HG03342 (cell line): Measurements from ENCODE around the gene LRRC3.
"Not testable (repeated sequence)": the region's sequence is repeated elsewhere in the genome, so short reads cannot be mapped to it uniquely, and the experiment has no call there.

Experiments
- ATAC-seq: cut with Tn5 transposase; IDR thresholded peaks from one replicate; pipeline ENCODE4 v1.9.1; 2021; ENCODE audit warnings: mild to moderate bottlenecking, moderate library complexity; ENCODE audit not compliant: unreplicated experiment

Gene LRRC3, protein sequence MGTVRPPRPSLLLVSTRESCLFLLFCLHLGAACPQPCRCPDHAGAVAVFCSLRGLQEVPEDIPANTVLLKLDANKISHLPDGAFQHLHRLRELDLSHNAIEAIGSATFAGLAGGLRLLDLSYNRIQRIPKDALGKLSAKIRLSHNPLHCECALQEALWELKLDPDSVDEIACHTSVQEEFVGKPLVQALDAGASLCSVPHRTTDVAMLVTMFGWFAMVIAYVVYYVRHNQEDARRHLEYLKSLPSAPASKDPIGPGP

DNA sequence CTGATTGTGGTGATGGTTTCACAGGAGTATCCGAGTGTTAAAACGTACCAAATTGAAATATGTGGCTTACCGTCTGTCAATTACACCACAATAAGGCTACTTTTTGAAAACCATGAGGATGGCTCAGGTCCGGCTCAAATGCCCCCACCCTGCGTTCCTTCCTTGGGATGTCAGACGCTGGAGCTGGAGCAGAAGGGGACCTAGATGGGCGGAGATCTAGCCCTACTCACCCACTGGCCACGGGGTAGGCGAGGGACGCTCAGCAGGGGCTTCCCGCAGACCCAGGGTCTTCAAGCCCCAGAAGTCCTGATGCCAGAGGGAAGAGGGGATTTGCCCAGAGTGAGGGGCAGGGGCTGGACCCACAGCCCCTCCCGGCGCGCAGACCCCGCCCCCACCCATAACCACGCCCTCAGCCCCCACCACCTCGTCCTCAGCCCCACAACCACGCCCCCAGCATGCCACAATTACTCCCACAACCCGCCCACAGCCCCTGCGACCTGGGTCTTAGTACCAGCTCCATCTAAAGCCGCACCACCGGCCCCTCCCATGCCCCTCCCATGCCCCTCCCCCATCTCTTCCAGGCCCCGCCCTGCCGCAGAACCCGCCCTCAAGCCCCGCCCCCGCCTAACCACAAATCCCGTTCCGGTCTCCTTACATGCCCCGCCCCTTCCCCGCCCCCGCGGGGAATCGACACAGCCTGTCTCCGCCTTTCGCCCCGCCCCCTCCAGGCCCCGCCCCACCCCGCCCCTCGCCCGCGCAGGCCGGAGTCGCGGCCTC is at the start of gene LRRC3:
LRRC3 (plus strand) TSS at position 764 of the 777 bp plus-strand sequence. CDS start 1,135 bp downstream, outside the sequence.
- ATAC-seq = no peak

DNA sequence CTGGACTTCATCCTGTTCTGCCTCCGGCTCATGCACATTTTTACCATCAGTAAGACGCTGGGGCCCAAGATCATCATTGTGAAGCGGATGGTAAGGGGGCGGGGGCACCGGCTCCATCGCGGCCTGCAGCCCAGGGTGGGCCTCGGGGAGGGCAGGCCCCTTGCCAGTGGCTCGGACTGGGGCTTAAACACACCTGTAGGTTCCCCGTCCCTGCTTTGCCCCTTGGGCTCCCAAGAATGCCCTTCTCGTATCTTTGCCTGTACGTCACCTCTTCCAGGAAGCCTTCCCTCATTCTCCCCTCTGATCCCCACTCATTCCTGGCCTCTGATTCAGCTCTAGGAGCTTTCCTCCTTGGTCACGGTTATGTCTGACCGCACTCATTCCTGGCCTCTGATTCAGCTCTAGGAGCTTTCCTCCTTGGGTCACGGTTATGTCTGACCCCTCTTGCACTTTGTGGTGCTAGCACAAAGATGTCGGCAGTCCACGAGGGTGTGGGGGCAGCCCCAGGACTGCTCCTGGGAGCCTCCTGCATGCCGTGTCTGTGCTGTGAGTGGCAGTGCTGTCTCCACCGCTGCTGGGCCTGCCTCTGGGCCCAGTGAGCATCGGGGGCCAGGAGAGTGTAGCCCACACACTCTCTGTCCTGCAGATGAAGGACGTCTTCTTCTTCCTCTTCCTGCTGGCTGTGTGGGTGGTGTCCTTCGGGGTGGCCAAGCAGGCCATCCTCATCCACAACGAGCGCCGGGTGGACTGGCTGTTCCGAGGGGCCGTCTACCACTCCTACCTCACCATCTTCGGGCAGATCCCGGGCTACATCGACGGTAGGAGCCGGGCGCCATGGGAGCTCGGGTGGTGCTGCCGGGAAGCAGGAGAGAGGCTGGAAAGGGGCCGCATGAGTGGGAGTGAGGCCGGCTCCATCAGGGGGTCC is 49.1 kb upstream of the LRRC3 start:
- ATAC-seq = no peak

DNA sequence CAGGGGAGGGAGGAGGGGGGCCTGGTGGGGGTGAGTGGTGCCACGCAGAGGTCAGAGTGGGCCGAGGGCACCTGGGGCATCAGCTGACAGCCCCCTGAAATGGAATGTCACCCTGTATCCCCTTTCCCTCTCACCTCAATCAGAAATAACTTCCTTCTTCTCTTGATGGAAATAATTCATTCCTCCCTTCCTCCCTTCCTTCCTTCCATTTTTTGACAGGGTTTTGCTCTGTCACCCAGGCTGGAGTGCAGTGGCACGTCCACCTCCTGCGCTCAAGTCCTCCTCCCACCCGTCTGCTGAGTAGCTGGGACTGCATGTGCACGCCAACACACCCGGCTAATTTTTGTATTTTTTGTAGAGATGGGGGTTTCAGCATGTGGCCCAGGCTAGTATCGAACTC is 48.4 kb upstream of the LRRC3 start:
- no peak for ATAC-seq

DNA sequence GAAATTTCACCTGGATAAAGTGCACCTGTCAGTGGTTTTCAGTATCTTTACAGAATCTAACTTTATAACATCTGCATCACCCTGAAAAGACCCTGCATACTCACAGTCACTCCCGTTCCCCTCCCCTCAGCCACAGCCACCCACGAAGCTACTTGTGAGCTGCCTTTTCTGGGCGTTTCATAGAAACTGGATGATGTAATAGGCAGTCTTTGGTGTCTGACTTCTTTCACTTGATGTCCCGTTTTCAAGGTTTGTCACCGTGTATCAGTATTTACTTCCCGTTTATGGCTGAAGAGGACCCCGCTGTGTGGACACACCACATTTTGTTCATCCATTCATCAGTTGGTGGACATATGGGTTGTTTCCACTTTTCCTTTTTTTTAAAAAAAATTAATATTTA is 47.8 kb upstream of the LRRC3 start:
- no peak for ATAC-seq

DNA sequence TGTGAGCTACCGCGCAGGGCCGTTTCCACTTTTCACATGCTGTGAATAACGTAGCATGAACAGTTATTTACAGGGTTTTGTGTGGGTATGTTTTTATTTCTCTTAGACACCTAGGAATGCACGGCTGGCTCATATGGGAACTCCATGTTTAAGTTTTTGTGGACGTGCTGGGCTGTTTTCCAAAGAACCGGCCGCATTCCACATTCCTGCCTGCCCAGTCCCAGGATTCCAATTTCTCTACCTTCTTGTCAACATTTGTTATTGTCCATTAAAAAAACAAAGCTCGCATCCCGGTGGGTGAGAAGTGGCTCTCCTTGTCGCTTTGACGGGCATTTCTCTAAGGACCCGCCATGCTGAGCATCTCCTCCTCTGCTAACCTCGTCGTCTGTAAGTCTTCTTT is 47.1 kb upstream of the LRRC3 start:
- ATAC-seq = no peak

DNA sequence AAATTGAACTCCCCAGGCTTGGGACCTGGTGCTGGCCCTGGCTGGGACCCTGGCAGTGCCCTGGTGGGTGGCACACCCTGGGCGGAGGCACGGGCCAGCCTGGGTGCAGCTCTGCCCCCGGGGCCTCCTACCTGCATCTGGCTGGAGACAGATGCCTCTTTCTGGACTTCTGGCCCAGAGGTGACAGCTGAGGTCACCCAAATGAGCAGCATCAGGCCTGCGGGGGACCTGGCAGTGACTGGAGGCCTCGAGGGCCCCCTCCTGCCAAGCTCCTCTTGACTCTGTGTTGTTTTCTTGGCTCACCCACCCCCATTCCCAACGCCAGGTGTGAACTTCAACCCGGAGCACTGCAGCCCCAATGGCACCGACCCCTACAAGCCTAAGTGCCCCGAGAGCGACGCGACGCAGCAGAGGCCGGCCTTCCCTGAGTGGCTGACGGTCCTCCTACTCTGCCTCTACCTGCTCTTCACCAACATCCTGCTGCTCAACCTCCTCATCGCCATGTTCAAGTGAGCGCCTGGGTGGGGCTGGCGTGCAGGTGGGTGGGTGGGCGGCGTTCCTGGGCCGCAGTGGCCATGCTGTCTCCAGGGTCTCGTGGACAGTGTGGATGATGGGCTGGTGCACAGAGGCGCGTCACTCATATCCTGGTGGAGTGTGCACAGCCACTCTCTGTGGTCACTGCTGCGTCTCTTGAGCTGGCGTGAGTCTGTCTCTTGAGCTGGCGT is 41.6 kb upstream of the LRRC3 start:
- no peak for ATAC-seq

DNA sequence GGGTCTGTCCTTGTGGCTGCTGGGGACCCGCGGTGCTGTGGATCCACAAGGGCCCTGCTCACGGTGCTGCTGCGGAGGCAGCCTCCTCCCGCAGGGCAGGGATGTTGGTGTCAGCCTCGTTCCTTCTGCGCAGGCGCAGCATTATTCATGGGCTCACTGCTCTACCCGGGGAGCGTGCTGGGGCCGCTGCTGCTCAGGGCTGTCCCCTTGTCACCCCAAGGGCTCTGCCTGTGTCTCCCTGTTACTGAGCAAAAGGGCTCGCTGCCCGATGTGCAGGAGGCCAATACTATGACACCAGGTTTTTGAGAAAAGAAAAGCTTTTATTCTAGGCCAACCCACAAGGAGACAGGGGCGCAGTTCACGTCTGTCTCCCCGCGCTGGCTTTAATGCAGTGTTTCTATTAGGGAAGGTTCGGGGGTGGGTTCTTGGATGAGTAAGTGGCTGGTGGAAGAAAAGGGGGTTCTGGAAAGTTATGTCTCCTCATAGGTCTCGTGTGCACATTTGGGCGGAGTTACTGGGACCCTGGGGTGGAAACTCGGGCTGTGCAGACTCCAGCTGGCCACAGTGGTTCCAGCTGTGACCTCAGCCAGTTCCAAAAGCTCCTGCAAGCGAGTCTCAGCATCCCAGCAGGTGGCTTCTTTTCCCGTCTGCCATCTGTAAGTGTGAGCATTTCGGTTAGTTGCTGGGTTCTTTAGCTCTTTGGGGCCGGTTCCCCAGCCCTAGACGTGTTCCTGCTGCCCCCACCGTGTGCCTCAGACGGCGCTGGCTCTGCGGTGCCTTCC is 40.8 kb upstream of the LRRC3 start:
- no peak for ATAC-seq

DNA sequence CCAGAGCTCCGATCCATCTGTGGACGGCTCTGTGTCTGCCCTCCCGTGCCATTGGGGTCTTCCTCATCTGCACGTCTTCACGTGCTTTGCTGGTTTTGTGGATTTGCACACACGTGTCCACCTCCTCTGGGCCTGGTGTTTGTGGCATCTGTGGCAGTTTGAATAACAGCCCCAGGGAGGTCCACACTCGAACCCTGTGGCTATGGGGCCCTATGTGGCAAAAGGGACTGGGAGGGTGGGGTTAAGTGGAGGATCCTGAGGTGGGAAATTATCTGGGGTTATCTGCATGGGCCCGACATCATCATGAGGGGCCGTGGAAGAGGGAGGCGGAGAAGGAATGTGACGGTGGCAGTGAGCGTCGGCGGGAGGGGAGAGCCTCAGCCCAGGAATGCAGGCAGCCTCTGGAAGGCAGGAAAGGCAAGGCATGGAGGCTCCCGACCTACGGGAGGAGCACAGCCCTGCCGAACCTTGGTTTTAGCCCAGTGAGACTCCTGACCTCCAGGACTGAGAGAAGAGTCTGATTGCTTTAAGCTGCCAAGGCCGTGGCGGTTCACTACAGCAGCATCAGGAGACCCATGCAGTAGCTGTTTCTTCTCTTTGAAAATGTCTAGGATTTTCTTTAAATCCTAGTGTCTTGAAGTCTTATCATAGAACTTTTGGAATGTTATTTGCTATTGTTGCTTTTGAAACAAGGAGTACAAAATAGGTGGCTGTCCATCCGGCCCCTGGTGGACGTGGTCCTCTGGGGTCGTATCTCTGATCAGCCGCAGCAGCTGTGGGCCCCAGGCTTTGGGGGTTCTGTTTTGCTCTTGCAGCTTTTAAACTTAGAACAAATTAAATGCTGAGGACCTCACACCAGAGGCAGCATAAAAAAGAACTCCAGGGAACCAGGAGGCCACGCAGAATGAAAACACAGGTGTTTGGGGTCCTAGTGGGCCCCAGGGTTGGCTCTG is 40.0 kb upstream of the LRRC3 start:
- ATAC-seq = no peak

DNA sequence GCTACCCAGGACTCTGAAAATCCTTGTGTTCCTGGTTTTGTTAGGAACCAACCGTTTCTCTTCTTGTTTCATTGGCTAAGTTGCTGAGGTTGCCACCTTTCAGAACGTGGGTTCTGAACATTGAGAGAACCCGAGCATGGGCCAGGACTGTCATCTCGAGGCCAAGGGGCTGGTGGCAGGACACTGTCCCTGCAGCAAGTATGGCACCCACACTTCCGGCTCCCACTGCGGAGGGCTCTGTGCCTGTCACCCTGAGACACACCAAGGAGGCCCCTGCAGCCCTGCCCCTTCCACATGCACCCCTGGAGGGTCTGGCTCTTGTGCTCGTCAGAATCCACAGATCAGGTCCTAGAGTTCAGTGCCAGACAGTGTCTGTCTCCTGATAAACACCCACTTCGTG is 39.1 kb upstream of the LRRC3 start:
- no peak for ATAC-seq

DNA sequence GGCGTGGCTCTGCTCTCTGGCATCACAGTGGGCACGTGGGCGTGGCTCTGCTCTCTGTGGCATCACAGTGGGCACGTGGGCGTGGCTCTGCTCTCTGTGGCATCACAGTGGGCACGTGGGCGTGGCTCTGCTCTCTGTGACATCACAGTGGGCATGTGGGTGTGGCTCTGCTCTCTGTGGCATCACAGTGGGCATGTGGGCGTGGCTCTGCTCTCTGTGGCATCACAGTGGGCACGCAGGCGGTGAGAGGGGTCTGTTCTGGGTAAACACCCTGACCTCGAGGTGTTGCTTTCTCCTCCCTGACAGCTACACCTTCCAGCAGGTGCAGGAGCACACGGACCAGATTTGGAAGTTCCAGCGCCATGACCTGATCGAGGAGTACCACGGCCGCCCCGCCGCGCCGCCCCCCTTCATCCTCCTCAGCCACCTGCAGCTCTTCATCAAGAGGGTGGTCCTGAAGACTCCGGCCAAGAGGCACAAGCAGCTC is 37.6 kb upstream of the LRRC3 start:
- ATAC-seq = not testable (repeated sequence)

DNA sequence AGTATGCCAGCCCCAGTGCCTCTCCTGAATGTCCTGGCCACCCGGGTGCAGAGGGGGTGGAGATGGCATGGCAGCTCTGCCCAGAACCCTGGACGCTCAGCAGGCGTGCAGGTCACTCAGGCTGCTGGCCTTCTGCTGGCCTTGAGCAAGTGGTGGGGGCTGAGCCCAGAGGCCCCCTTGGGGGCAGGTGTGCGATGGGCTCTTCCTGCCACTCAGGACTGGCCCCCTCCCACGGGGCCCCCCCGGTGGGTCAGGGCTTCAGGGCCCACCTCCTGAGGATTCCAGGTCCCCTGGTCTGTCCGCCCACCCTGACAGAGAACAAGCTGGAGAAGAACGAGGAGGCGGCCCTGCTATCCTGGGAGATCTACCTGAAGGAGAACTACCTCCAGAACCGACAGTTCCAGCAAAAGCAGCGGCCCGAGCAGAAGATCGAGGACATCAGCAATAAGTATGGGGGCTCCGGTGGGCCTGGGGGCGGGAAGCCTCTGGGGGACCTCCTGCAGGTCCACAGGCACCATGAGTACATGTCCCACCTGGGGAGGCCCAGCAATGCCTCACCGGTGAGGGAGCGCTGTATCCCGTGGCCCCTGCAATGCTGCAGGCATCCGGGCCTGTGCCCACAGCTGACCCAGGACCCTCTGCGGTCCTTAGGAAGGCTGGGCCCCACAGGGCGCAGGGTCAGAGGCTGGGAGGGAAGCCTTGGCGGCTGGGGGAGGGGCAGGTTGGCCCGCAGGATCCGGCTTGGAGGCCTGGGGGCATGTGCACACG is 37.0 kb upstream of the LRRC3 start:
- ATAC-seq = no peak

DNA sequence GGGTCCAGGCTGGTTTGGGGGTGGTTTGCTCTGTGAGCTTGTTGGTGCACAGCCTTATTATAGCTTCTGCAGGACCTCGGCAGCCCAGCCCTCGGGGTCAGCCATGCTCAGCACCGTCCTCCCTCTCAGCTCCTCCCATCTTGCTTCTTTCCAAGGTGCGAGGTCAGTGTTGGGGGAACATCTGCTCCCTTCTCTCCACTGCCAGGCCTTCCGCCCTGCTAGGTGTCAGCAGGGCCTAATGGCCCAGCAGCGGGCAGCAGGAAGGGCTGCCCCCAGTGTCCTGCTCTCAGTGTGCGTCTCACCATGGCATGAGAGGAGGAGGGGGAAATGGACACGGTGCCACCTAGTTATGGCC is 36.5 kb upstream of the LRRC3 start:
- ATAC-seq = no peak

DNA sequence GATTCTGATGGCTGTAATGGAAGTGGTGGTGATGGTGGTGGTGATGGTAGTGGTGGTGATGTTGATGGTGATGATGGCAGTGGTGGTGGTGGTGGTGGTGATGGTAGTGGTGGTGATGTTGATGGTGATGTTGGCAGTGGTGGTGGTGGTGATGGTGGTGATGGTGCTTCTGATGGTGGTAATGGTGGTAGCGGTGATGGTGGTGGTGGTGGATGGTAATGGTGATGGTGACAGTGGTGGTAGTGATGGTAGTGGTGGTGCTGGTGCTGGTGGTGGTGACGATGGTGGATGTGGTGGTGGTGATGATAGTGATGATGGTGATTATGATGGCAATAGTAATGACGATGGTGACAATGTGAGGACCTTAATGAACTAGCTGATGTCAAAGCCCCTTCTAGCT is 35.6 kb upstream of the LRRC3 start:
- ATAC-seq = no peak

DNA sequence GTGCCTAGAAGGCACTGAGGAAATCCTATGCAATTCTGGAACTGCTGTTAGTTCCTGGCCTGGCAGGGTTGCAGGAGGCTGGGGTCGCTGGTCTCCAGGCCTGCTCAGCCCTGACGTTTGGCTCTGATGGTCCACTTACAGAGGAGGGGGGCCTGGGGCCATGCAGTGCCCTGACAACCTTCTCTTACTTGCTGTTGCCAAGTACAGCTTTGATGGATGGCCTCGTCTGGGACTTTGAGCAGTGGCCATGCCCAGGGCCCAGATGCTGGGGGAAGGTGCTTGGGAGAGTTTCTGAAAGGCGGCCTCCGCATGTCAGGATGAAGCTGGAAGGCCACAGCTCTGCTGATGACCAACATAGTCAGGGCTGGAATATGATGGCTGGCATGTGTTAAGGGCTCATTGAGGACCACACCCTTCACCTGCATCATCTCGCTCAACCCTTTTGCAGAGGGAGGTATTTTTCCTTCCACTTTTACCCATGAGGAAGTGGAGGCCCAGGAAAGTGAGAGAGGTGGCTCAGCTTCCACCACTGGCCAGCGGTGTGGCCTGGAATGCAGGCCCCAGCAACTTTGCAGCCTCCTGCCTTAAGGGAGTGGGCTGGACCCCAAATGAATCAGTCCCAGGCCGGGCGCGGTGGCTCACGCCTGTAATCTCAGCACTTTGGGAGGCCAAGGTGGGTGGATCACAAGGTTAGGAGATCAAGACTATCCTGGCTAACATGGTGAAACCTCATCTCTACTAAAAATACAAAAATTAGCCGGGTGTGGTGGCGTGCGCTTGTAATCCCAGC is 34.7 kb upstream of the LRRC3 start:
- ATAC-seq = no peak

DNA sequence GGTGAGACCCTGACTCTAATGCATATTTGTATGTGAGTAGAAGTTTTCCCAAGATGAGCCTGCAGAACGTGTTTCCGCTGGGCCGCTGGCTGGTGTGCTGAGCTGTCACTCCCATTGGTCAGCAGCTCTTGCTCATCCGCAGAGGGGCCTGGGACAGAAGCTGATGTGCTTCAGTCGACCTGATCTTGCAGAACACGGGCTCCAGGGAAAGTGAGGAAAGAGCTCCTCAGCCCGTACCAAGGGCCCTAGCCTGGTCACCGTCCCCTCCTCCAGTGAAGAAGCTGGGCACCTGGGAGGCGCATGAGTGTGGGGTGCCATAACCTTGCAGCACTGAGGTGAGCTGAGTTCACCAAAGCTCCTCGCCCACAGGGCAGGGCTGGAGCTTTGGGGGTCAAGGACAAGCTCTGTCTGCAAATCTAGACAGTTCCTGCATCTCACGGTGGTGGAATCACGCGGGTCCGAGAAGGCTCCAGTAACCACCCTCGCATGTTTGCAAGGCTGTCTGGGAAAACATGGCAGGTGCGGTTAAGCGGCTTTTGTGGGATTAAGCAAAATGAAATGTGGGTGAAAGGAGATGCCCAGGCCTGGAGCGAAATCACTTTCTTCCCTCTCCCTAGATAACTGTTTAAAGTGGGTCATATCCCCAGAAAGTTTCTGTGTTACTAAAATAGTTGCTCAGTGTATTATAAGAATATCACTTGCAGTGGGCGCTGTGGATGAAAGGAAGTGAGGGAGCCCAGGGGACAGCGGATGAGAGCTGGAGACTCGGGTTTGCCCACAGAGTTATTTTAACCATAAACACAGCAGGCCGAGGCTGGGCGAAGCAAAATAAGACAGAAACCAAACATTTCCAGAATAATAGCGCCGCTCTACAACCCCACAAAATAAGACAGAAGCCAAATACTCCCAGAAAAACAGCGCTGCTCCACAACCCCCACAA is 33.1 kb upstream of the LRRC3 start:
- no peak for ATAC-seq

DNA sequence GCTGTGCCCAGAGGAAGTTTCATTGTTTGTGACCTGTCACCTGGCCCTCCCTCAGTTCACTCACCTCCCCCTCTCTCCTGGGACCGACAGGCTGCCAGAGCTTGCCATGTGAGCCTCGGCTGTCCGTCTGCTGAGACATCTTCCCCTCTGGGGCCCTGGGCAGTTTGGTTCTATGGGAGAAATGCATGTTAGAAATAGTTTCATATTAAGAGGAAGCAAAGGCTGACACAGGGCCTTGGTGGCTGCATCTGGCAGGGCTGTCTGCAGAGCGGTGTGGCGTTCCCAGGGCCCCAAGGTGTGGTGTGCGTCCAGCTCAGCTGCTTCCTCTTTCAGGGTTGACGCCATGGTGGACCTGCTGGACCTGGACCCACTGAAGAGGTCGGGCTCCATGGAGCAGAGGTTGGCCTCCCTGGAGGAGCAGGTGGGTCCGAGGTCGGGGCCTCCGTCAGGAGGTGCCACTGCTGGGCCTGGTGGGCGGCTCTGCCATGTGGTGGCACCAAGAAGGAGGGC is 31.9 kb upstream of the LRRC3 start:
- ATAC-seq = no peak
